Tibial nerve (tissue), 3 donors: Measurements from ENCODE around the gene ETV6.

Source experiments
- CTCF ChIP-seq, 5 experiments: fragments of 200-600 bp in 3 of 5; fragments of 450-650 bp in 2 of 5; sonication (generic) in 3 of 5; IDR thresholded peaks; one replicate each; pipeline ENCODE4 v1.5.1; 2016 to 2019; ENCODE audit warnings: antibody characterized with exemption in 5 of 5, mild to moderate bottlenecking in 3 of 5, moderate library complexity in 2 of 5
- POLR2A ChIP-seq, 2 donors: fragments of 450-650 bp; IDR thresholded peaks; one replicate each; pipeline ENCODE4 v1.6.1; 2017; ENCODE audit warnings: antibody characterized with exemption in 2 of 2, mild to moderate bottlenecking in 2 of 2, moderate library complexity in 2 of 2

DNA sequence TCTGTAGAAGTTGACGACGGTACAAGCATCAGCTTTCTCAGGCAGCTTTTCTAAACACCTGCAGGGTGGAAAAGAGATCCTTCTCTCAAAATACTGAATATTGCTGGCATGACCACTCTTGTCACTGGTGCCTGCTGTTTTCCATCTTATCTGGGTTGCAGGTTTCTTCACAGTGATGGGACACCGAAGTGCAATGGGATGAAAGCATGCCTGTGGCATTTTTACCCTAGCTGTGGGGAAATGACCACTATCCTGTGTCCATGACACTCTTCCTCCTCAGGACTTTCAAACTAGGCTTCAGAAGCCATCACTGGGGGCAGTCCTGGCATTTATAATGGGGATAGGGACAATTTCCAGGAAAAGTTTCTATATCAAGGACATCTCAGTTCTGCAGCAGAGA lies 98.5 kb downstream of the ETV6 start:
- TF ChIP-seq CTCF (IDR thresholded peaks at IDR 0.05) (no peak), POLR2A (IDR thresholded peaks at IDR 0.05) (no peak)
